Erythroblast (primary cell): Measurements from ENCODE around the gene C20orf144.

ENCODE experiments used
- GATA1 ChIP-seq: IDR thresholded peaks from 2 replicates; pipeline ENCODE4 v1.6.1; 2011; ENCODE audit warnings: low read depth, mild to moderate bottlenecking, control low read depth, low read length, moderate library complexity
- POLR2A ChIP-seq: IDR thresholded peaks from 2 replicates; pipeline ENCODE4 v1.6.1; 2011; ENCODE audit warnings: mild to moderate bottlenecking, low read length

DNA sequence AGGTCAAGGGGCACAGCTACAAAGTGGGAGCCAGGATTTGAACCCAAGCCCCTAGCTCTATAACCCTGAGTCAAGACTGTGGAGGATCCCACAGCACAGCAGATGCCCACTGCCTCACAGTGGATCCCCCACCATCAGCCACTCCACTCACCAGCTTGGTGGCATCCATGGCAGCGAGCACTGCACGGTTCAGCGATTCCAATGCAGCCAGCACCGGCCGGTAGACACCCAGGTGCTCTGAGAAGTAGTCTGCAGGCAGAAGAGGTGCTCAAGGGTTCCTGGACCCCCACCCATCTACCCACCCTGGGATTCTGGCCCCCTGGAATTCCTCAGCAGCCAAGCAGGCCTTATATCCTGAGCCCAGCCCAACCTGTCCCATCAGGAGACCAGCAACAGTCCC lies 7.1 kb downstream of the C20orf144 start:
- TF ChIP-seq POLR2A: no peak
- no peak for TF ChIP-seq GATA1
